ENCODE results near the gene SPDYE16.
A peak's percentile ranks its signal among the peaks of the same experiment; 100 is the strongest.
"Not testable (repeated sequence)": the region's sequence is repeated elsewhere in the genome, so short reads cannot be mapped to it uniquely, and the experiment has no call there.

SPDYE16 gene

DNA sequence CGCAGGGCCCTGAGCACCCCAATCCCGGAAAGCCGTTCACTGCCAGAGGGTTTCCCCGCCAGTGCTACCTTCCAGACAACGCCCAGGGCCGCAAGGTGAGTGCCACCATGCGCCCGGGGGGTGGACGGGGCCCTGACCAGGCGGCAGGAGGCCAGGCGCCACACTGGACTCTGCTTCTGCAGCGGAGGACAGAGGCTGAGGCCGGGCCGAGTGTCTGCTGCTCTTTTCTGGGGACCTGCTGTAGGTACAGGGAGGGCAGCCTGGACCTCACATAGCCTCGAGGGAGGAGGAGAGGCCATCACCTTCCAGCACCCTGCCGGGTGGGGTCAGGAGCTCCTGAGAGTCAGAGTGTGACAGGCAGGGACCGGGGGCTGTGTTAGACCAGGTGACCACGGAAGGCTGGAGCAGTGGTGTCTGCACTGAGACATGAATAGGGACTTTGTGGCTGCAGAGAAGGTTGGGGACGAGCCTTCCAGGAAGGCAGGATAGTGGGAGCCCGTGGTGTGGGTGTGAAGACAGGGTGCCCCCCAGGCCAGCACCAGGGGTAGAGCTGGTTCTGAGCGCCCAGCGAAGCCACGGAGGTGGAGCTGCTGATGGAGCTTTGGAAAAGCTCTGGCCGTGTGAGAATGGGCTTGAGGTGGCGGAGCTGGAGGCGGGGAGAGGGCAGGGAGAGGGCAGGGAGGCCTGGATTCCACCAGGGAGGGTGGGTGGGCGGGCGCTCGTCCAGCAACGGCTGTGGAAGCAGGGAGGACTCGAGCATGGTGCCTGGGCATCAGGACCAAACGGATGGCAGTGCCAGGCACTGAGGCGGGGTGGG lies 38.5 kb downstream of the SPDYE16 start:
- not testable (repeated sequence) for DNase-seq

DNA sequence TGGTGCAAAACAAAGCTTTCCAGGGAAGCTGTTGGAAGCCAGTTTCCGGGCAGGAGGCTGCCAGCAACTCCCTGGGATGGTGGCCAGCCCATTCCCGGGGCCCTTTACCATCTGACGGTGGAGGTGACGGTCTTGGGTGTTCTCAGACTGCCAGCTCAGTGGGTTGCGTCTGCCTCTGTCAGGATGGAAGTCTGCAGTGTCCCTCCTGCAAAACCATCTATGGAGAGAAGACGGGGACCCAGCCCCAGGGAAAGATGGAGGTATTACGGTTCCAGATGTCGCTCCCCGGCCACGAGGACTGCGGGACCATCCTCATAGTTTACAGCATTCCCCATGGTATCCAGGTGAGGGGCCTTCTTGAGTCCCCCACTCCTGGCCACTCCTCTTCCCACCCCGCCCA lies 39.9 kb downstream of the SPDYE16 start:
- DNase-seq, result not testable (repeated sequence)

DNA sequence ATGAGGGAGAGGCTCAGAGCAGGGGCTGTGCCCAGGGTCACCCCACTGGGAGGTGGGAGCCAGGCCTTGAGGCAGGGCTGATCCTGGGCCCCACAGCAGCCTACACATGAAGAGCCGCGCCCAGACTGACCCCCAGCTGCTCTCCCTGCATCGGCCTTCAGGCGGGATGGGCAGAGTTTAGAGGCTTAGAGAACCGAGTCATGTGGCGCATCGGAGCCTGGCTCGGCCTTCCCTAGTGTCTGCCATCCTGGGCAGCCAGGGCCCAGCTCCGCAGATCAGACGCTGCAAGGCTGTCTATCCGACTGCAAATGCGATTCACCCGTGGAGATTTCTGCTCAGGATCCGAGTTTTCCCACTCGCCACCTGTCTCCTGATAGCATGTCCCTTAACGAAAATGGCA lies 40.3 kb downstream of the SPDYE16 start:
- DNase-seq, result not testable (repeated sequence)

DNA sequence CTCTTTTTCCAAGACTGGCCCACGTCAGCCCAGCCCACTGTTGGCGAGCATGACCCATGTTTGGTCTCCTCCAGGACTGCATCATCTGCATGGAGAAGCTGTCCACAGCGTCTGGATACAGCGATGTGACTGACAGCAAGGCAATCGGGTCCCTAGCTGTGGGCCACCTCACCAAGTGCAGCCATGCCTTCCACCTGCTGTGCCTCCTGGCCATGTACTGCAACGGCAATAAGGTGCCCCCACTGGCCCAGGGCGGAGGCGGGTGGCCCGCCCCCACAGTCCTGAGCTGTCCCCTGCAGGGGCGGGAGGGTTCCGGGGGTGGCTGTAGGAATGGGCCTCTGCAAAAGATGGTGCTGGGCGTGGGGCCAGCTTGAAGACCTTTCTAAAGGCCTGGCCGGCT lies 40.9 kb downstream of the SPDYE16 start:
- not testable (repeated sequence) for DNase-seq

DNA sequence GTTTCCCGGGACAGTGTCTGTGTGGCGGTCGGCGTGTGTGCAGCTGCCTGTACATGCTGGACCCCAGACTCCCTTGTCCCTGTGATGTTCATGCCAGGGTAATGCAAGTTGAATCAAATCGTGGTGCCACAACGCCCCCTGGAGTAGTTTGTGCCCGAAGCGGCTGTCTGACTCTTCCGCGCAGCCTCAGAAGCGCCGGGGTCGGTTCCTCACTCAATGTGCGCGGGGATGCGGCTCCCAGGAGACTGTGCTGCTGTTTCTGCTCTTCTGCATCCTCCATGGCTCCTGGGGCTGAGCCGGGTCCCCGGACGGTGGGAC lies 43.2 kb downstream of the SPDYE16 start:
- not testable (repeated sequence) for DNase-seq

DNA sequence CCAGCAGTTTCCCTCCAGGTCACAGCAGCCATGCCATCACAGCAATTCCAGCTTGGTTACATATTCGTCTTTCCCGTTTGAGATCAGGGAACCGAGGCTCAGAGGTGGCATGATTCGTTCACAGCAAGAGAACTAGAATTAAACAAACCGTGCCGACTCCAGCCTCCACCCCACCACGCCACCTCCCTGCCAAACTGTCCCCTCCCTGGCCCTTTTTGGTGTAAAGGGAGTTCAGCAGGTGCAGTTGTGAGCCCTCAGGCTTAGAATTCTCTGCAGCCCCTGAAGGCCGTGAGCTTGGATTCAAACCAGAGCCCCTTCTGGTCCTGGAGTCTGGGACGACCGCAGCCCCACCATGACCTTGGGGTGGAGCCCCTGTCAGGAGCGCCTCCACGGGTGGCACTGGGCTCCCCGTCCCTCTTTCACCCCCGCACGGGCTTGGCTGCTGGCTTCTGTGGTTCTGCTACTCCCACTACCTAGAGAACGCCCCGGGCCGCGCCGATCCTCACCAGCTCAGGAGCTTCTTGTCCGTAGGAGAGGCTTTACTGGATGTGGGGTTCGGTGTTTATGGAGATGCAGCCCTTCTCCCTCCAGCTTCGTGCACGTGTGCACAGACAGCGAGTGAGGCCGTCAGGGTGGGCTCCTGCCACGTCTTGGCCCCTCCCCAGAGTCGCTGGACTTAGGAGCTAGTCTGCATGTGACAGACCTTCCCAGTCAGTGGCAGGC lies 43.7 kb downstream of the SPDYE16 start:
- DNase-seq, result not testable (repeated sequence)

DNA sequence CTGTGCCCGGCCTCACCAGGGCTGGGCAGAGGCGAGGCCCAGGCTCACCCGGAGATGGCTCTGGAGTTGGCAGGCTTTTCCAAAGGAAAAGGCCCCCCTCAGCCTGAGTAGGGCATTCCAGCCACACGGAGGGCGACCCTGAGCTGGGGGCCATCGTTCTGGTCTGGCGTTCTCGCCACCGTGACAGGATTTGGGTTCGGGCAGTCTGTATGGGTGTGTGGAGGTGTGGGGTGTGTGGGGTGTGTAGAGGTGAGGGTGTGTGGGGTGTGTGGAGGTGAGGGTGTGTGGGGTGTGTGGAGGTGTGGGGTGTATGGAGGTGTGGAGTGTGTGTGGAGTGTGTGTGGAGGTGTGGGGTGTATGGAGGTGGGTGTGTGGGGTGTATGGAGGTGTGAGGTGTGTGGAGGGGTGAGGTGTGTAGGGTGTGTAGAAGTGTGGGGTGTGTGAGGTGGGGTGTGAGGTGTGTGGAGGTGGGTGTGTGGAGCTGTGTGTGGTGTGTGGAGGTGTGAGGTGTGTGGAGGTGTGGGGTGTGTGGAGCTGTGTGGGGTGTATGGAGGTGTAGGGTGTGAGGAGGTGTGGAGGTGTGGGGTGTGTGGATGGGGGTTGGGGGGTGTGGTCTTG lies 44.4 kb downstream of the SPDYE16 start:
- not testable (repeated sequence) for DNase-seq

DNA sequence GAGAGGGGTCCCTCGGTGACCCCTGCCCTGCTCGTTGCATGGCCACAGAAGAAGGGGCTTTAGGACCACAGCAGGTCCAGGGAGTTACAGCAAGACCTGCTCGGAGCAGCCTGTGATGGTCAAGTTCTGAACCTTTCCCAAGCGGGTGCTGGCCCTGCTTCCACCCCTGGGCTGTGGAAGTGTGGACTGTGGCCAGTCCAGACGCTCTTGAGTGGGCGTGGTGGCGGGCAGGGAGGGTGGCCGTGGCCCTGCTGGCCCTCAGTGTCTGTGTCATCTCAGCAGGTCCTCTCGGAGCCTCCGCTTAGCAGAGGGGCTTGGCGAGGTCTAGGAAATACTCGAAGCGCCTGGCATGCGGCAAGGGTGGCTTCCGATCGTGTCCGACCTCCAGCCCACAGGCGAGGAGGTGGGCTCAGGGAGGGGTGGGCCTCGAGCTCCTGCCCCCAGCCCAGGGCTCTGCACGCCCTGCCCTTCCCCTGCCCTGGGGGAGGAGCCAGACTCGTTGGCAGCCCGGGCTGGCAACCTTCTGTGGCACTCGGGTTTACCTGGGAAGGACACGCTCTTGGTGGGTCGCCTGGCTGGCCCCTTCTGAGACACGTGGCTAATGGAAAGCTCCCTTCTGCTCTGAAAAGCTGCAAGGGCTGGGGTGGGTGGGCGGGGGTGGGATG lies 45.0 kb downstream of the SPDYE16 start:
- DNase-seq, result not testable (repeated sequence)

DNA sequence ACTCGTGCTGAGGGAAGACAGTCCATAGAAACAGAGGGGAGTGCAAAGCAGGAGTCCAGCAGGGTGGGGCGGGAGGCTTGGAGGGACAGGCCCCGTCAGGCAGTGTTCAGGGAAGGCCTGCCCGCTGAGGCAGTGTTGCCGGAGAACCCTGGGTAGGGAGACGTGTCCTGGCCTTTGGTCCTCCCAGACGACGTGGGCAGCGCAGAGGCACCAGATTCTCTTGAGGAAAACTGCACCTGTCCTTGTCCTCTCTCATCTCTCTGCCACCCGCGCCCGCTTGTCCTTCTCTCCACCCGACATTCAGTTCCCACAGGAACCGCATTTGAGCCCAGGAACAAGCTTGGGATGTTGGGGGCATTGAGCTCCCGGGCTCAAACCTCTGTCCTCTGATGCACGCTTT lies 47.4 kb downstream of the SPDYE16 start:
- not testable (repeated sequence) for DNase-seq

DNA sequence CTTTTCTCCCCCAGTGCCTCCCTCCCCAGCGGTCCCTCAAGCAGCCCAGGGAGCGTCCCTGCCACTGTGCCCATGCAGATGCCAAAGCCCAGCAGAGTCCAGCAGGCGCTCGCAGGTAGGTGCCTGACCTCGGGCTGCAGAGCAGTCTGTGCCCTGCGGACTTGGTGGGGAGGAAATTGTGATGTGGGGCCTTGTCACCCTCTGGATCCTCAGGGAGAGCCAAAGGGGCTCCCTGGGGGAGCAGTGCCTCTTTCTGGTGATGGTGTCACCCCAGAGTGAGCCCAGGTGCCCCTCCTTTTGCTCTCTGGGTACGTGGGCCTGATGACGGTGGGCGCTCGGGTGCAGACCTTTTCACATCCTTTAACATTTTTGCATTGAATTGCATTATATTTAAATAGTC lies 51.0 kb downstream of the SPDYE16 start:
- DNase-seq, result not testable (repeated sequence)

DNA sequence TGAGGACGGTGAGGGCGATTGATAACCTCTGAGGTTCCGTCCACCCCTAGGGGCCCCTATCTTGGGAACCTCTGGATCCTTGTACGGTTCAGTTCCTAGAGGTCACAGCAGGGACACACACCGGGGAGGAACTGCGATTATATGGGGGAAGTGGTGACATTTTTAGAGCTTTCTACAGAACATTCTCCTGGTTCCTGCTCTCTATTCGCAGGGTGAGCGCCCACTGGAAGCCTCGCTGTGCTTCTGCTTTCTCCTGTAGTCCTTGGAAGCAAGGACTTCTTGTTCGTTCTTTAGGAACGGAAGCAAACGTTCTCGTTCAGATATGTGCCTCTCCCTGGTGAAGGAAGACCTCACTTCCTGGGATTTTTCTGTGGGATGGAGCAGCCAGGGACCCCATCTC lies 55.1 kb downstream of the SPDYE16 start:
- not testable (repeated sequence) for DNase-seq

DNA sequence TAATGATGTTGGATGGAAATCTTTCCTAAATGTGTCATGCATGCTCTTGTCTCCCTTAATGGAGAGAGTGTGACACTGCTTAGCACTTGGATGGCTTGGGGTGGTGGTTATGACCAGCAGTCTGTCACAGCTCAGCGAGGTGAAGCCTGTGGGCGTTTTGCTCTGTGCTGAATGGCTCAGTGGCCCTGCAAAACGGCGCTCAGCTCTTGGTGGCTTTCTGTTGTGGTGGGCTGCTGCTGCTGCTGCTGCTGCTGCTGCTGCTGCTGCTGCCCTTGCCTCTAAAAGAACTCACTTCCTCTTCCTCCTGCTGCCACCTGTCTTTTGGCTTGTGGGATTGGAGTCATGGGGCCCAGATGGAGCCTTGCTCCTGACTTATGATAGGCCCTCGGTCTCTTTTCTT lies 56.5 kb downstream of the SPDYE16 start:
- peak; percentile 18 to 22 for DNase-seq

DNA sequence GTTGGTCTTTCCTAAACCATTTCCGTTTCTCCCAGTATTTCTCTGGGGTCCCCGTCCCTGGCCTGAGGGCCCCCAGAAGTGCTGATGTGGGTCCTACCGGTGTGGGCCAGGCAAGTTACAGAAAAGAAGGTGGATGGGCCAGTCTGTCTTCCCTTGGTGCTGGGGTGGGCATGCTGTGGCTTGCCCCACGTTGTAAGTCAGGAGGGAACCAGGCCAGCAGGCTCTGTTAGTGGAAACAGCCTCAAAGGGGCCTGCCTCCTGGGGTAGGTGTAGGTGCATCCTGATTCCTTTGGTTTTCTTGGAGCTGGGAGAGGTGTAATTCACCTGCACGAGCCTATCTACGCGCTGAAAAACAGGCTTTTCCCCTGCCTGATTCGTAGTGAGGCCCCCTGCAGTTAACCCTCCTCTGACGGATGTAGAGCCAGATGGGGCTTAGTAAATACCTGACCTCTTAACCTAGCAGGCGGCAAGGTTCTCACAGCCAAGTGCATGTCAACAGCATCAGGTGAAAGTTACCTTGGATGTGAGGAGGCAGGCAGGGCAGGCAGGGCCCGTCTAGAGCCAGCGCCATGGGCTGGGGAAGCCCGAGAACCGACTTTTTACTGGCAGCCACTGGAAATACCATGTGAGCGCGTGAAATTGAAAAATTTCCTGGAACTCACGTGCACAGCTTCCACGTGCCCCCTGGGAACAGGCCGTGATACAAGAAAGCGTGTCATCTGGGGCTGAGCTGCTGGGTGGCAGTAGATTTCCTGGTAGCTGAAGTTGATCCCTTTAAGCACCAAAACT lies 57.1 kb downstream of the SPDYE16 start:
- DNase-seq, result not testable (repeated sequence)

DNA sequence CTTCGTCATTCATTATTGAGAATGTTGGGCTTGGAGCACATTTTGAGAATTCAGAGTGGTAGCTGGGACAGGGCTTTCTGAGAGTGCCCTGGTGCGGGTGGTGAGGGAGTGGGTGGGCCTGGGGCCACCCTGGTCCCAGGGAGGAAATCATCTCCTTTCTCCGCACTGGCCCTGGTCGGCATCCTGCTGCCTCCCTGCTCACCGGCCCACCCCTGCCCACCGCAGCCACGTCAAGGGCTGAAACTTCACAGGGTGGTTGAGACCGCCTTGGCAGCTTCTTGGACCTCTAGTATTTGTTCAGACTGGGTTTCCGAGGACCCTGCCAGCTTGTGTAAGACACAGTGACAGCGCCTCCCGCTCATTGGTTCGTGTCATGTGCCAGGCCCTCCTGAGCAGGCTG lies 58.6 kb downstream of the SPDYE16 start:
- not testable (repeated sequence) for DNase-seq

DNA sequence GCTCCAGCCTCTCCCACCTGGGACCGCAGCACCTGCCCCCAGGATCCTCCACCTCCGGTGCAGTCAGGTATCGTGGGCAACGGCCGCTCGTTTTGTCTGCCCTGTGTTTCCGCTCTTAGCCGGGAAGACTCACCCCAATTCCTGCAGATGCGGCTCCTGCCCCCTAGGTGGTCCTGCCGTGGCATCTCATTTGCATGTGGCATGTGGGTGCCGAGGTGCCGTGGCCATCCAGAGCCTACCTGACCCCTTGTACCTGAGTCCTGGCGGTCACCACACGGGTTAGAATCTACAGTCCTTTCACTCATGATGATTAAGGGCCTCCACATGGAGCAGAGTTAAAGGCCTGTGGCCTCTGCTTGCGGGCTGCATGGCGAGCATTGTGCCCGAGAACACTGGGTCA lies 60.0 kb downstream of the SPDYE16 start:
- DNase-seq, result not testable (repeated sequence)

DNA sequence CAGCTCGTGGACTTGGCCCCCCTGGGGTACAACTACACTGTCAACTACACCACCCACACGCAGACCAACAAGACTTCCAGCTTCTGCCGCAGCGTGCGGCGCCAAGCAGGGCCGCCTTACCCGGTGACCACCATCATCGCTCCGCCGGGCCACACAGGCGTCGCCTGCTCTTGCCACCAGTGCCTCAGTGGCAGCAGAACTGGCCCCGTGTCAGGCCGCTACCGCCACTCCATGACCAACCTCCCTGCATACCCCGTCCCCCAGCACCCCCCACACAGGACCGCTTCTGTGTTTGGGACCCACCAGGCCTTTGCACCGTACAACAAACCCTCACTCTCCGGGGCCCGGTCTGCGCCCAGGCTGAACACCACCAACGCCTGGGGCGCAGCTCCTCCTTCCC lies 60.4 kb downstream of the SPDYE16 start:
- not testable (repeated sequence) for DNase-seq

All from activated CD4-positive, alpha-beta T cell treated with anti-CD3 and anti-CD28 coated beads for 4 hours (primary cell).